Jurkat, Clone E6-1 (cell line): Measurements from ENCODE around the gene ZFPM1.
A peak's percentile ranks its signal among the peaks of the same experiment; 100 is the strongest.

Experiments
- DNase-seq: peaks from one replicate; pipeline ENCODE4 v3.0.0-alpha.2; 2011; ENCODE audit warnings: low read depth, low spot score
- H3K4me3 ChIP-seq: 2 replicates; pipeline ENCODE4 v1.5.1; 2011; ENCODE audit warnings: mild to moderate bottlenecking, low read length, control low read depth, moderate library complexity

ZFPM1 gene

DNA sequence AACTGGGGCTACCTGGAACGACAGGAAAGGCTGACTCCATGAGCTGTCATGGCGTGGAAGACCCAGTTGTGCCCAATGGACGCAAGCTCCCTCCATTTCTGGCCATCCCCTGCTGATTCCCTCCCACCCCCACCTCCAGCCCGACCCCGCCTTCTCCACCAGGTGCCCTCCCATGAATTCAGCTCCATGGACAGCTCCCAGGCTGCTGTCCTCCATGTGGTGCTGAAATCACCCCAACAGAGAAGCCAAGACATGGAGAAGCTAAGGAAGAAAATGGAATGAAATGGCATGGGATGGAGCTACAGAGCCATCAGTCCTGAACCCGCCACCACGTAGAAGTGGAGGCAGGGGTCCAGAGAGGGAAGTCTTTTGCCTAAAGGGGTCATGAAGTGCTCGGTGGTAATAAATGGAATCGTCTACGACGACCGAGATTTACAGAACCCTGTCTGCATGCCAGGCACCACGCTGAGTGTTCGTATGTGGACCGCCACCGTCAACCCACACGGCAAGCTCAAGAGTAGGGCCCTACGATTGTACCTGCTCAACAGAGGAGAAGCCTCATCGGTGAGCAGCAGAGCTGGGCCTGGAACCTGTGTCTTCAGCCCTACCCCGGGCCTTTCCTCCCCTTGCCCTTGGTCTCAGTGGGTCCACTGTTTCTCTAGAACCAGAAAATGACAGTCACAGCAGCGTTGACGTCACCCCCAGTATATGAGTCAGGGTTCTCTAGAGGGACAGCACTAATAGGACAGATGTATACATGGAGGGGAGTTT, 107.8 kb downstream of the ZFPM1 start:
- DNase-seq, result no peak
- H3K4me3 ChIP-seq, result no peak overlapping the region

DNA sequence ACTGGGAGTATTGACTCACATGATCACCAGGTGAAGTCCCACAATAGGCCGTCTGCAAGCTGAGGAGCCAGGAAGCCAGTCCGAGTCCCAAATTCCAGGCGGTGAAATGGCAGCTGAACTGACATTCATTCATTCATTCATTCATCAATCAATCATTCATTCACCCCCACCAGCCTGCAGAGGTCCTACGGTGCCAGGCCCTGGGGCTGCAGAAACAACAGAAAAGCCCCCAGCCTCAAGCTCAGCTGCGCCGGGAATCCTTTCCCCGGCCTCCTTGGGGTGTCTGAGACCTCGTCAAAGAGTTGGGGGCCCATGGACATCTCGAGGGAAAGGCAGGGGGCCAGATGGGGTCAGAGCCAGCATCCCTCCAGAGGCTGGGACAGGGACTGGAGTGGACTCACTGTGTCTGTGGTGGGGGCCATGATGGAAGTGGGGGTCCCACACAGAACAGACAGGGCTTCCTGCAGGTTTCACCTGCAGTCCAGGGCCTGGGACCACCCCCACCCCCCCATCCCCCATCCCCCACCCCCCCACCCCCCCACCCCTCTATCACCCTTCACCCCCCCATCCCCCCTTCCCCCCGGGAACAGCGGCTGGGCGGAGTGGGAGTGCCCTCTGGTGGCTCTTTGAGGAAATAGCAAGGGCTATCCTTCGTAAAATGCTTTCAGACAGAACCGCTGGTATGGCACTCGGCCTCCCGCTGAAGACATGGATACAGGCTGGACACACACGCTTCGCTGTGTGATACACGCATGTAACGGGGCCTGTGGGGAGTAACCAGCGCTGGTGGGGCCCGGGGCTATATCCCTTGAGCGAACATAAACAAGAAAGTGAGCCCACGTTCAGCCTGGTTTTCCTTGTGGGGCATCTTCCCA, 108.6 kb downstream of the ZFPM1 start:
- no peak for DNase-seq
- H3K4me3 ChIP-seq, result no peak overlapping the region

DNA sequence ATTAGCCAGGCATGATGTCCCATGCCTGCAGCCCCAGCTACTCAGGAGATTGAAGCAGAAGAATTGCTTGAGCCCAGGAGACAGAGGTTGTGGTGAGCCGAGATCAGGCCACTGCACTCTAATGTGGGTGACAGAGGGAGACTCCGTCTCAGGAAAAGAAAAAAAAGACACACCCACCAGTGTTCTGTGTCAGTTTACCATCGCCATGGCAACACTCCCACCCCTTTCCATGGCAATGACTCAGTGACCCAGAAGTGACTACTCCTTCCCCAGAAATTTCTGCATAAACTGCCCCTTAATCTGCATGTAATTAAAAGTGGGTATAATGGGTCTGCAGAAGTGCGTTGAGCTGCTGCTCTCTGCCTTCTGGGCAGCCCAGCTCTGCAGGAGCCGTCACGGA, 113.1 kb downstream of the ZFPM1 start:
- DNase-seq, result no peak

DNA sequence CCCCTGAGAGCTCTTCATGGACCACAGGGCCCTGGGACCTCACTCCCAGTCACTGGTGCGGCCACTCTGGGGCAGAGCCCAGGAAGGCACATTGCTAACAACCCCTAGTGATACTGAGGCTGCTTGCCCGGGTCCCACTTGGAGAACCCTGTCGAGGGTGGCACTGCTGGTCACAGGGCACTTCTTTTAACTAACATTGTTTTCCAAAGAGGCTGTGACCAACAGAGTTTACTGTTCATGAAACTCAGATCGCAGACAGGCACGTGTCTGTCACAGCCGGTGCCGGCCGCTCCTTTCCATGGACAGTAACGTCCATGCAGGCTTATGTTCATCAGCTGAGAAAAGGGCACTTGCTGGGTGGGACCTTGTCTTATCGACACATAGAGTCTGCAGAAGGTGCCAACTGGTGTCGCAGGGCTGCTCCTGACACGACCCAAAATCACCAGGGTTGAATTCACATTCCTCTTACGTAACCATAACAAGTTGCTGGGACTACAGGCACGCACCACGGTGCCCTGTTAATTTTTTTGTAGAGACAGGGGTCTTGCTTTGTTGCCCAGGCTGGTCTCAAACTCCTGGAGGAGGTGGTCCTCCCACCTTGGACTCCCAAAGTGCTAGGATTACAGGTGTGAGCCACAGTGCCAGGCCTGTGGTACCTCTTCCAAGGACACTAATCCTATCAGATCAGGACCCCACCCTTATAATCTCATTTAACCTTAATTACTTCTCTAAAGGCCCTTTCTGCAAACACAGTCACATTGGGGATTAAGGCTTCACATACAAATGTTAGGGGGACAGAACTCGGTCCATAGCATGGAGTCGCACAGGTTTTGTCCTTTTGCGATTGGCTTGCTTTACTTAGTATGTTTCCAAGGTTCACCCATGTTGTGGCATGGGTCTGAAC, 115.9 kb downstream of the ZFPM1 start:
- H3K4me3 ChIP-seq, result peak overlapping the region; percentile 75
- DNase-seq, result no peak

More for the DNA sequence above, 113.1 kb downstream of the ZFPM1 start:
- no peak overlapping the region for H3K4me3 ChIP-seq

DNA sequence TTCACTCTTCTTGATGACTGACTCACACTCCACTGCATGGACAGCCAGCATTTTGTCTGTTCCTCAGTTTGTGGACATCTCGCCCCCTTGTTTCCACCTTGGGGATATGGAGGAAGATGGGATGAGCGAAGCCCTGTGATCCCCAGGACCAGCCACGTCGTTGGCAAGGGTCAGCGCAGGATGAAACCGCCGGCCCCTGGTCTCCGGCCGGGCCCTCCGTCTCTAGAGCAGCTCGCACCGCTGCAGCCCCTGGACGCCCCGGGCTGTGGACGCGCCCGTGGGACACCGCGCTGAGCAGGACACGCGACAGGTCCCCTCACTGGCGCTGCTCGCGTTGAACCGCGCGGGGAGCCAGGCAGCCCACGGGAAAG, 116.5 kb downstream of the ZFPM1 start:
- DNase-seq, result no peak
- peak overlapping the region; percentile 75 for H3K4me3 ChIP-seq

DNA sequence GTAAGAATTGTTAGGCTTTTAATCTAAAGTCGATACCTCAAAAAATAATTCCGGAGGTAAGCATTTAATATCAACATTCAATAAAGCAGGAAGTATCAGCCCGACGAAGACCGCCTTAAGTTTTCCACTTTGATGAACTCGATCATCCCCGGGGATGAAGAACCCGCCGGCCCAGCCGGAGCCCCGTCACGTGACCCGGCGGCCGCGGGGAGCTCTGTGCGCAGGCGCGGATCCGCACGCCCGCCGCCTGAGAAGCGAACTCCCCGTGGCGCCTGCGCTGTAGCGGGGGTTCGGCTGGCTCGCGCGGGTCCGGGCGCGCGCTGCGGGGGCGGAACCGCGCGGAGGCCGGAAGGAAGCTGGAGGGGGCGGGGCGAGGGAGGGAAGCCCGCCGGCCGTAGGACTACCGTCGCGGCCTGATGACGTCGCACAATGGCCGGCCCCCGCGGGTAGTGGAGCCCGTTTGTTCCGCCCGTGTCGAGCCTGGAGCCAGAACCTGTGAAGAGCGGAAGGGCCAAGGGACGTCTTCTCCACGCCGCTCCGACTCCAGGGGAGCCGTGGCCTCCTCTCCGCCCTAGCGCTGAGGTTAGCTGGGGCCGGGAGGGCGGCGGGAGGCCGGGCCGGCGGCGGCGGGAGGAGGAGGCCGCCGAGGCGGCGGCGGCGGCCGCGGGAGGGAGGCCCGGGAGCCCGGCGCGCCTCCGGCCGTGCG, 117.1 kb downstream of the ZFPM1 start, which contains the start of gene ZC3H18:
Gene ZC3H18 (plus strand): TSS at position 419 of the 706 bp plus-strand sequence. CDS start 6,721 bp downstream, outside the sequence.
- DNase-seq, result peak; percentile 87
- H3K4me3 ChIP-seq, result peak within 1 kb of the TSS; percentile 89

DNA sequence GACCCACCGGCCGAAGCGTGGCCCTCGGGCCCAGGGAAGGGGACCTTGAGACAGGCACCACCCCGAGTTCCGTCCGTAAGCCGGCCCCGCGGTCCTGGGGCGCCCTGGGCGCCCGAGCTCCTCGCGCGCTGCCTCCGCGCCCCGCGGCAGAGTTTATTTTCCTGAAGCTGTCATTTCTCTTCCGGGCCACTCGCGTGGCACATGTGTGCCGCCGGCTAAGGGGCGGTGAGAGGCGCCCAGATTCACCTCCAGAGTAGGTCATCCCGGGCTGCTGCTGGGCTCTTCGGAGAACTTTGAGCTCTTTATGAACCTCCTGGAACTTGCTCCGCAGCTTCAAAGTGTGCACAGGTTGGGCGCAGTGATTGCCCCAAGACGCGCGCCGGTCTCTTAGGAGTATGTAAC, 117.6 kb downstream of the ZFPM1 start:
- DNase-seq, result no peak
- H3K4me3 ChIP-seq, result peak overlapping the region; percentile 89

DNA sequence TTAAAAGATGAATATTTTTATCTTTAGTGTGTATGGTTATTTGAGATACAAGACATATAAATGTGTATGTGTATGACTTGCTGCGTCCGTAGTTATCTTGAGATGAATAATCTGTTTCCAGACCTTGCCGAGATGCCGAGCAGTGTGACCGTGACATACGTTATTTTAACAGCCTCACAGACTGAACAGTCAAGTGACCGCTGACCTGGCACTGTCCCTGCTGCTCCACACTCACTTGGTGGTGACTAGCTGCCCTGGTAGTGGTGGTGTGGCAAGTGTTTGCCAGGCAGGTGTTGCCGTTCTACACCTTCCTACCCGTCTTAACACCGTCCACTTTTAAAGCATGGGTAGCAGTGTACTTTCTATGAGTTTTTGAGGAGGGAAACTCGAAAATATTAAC, 122.2 kb downstream of the ZFPM1 start:
- no peak for DNase-seq
- no peak overlapping the region for H3K4me3 ChIP-seq

DNA sequence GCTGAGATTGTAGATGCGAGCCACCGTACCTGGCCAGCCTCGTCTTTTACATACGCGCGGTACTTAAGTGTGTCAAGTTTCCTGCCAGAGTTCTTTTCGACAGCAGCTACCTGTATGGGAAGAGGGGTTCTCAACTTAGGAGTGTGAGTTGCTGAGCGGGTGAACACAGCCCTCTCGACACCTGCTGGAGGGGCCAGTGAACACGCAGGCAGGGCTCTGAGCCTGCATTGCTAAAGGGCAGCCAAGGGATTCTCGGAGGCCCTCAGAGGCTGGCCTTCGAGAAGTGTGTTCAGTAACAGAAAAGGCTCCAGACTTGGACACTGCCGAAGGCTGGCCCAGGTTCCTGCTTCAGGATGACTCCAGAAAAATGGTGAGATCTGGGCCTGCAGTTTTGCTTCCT, 123.2 kb downstream of the ZFPM1 start:
- DNase-seq, result no peak
- H3K4me3 ChIP-seq, result no peak overlapping the region

DNA sequence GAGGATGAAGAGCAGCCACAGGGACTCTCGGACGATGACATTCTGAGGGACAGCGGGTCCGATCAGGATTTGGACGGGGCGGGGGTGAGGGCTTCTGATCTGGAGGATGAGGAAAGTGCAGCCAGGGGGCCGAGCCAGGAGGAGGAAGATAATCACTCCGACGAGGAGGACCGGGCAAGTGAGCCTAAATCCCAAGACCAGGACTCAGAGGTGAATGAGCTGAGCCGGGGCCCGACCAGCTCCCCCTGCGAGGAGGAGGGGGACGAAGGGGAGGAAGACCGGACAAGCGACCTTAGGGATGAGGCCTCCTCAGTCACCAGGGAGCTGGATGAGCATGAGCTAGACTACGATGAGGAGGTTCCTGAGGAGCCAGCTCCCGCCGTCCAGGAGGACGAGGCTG, 124.1 kb downstream of the ZFPM1 start:
- no peak for DNase-seq
- H3K4me3 ChIP-seq, result no peak overlapping the region

DNA sequence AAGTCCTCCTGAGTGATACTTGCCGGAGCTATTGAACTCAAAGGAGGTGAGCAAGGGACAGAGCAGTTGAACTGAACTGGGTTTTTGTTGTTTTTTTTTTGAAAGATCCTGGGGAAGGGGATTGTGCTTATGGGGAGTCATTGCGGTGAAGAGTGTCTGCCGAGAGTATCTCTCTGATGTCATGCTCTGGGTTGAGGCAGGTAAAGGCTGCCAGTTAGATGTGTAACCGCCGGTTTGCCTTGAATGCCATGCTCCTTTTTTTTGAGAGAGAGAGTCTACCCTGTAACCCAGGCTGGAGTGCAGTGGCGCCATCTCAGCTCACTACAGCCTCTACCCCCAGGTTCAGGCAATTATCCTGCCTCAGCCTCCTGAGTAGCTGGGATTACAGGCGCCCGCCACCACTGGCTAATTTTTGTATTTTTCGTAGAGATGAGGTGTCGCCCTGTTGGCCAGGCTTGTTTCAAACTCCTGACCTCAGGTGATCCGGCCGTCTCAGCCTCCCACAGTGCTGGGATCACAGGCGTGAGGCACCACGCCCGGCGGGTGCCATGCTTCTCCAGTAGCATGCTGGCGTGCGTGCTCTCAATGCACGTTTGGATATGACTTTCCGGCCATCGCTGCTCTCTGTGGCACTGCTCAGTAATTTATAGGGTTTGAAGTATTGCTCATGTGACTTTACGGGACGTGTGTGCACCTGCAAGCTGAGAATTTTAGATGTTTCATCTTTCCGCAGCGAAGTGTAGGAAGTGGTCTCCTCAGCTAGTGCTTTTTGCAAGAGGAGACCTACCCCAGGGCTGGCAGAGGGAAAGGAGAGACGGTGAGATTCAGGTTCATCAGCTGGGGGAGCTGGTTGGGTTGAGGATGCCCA, 125.6 kb downstream of the ZFPM1 start:
- peak; percentile 98 for DNase-seq
- H3K4me3 ChIP-seq, result peak overlapping the region; percentile 42

DNA sequence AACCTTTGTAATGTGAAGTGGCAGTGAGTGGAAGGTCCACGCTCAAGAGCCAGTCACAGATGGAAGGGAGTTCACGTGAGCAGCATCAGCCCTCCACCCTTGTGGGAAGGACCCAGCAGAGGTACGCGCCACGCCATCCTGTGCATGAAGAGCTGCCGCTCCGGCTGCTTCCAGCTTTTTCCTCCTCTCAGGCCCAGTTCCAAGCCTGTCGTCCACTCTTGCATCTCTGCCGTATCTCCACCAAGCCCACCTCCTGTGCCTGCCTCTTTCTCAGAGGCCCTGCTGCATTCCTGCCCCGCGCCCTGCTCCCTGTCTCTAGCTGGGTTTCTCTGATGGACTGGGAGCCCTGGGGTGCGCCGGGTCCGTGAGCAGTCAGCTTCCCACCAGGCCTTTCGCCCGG, 127.3 kb downstream of the ZFPM1 start:
- DNase-seq, result no peak
- H3K4me3 ChIP-seq, result no peak overlapping the region

DNA sequence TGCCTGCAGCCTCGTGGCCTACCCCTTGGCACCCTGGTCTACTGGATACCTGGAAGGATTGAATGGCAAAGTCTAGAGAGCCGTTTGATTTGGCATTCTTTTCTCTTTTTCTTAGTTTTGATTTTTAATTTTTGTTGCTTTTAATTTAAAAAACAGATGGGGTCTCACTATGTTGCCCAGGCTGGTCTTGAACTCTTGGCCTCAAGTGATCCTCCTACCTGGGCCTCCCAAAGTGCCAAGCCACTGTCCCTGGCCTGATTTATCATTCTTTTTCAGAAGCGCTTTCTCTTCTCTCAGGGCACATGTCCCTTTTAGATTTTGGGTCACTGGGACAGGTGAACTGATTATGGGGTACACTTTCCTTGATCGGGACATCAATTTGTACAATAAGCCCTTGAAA, 128.0 kb downstream of the ZFPM1 start:
- H3K4me3 ChIP-seq, result no peak overlapping the region
- DNase-seq, result no peak

DNA sequence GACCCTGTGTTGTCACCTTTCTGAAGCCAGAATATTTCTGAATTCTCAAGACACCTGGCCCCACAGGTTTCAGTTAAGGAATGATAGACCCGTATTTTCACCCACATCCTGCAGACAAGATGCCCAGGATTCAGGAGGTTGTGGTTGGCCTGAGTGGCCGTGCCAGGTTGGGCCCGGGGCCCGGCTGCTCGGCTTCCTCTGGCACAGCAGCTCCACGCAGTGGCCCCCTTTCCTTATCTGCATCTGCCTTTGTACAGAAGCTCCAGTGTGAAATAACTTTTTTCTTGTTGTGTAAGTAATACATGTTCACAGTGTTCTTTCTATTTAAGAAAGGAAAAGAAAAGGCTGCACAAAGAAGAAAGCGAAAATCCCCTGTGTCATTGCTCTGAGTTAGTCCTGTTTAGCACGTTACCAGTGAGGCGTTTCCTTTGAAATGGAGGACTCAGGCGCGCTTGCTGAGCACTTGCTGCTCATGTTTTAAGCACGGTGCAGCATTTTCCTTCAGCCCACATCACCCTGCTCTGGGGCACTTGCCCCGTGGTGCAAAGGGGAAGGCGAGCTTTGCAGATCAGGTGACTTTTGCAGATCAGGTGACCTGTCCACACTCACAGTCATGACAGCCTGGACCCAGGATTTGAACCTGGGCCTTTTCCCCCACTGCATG, 130.0 kb downstream of the ZFPM1 start:
- peak; percentile 59 for DNase-seq
- H3K4me3 ChIP-seq, result peak overlapping the region; percentile 32

DNA sequence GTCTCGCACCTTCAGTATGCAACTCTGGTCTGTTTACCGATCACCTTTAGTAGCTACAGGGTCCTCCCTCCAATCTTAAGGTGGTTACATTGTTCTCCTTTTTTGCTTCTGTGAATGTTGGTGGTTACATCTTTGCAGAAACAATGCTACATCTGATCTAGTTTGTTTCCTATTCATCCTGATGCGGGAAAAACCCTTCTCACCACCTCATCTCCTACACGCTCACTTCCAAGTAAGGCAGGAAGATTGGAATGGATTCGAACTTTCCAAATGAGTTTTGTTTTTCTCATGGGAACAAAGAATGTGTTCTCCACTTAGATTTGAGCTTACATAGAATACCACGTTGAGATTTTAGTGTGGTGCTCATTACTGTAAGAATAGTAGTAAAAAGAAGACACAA, 131.6 kb downstream of the ZFPM1 start:
- no peak overlapping the region for H3K4me3 ChIP-seq
- no peak for DNase-seq

DNA sequence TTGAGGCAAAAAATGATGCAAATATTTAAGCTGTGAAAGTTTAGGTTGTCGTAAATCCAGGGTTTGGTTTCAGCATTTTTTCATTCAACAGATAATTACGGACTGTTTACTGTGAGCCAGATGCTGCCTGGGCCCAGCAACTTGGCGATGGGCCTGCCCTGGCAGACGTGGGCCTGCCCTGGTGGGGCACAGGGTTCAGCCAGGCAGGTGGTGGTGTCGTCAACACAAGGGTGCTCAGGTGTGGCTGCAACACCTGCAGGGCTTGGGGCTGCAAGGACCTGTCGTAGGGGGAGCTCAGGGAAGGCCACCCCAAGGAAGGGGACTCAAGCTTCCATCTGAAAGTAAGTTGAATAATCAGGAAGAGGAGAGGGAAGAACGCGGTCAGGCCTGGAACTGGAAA, 132.2 kb downstream of the ZFPM1 start:
- no peak for DNase-seq
- no peak overlapping the region for H3K4me3 ChIP-seq

DNA sequence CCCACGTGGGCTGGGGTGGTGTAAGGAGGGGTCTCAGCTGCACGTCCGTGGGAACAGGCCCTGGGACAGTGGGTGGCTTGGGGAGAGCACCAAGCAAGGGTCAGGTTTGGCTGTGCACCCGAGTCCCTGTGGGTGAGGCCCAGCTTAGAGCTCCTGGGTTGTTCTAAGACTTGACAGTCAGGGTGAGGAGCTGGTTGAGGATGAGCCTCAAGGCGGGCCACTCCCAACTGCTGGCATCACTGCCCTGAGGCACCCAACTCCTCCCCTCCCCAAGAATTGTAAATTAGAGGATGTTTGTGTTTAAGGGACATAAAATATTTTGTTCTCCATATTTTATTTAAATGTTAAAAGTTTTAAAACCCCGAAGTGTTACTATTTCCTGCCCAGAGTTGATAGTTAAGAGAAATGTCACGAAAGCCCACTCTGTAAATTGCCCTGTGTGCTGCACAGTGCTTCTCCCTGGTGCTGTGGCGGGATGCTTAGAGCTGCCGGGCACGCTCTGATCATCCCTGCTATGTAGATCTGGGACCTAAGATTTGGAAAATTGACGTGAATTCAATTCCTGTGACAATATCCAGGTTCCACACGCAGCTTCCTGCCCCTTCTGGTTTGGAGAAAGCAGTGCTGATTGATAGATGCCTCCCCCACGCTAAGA, 133.0 kb downstream of the ZFPM1 start:
- DNase-seq, result no peak
- H3K4me3 ChIP-seq, result no peak overlapping the region
